Colonic mucosa (tissue), 4 donors: Measurements from ENCODE around the gene TMEFF1. TPM values are rescaled to one million over a fixed set of nuclear protein-coding genes. Genes with fewer than 3 reads are reported as not detected.

Source experiments
- DNase-seq: peaks from one replicate; pipeline ENCODE4 v3.0.0-alpha.2; 2020
- H3K27ac ChIP-seq: fragments of 200-600 bp; one replicate; pipeline ENCODE4 v1.8.0; 2021
- H3K27me3 ChIP-seq: fragments of 200-600 bp; one replicate; pipeline ENCODE4 v1.8.0; 2021
- H3K36me3 ChIP-seq: fragments of 200-600 bp; one replicate; pipeline ENCODE4 v1.8.0; 2021
- H3K4me1 ChIP-seq: fragments of 200-600 bp; one replicate; pipeline ENCODE4 v1.8.0; 2021; ENCODE audit warnings: mild to moderate bottlenecking
- H3K4me3 ChIP-seq: fragments of 200-600 bp; one replicate; pipeline ENCODE4 v1.8.0; 2021
- H3K9ac ChIP-seq, 2 donors: one replicate each; pipeline ENCODE4 v1.7.0; 2013; ENCODE audit warnings: control low read depth in 2 of 2, low read depth in 2 of 2, low read length in 2 of 2
- H3K9me3 ChIP-seq: fragments of 200-600 bp; one replicate; pipeline ENCODE4 v1.8.0; 2021
- intact Hi-C: fragments of 100-400 bp; cut with DNase I; formaldehyde crosslinking; loops from one replicate; pipeline ENCODE4 v1.14.1; 2022
- total RNA-seq, 2 donors: library from RNA; stranded (reverse); fragmentation: NEBNext Ultra II Directional in 1 of 2; extraction: Animal tissue kit (Norgen Biotek cat#: 25700) in 1 of 2; gene quantifications; one replicate each; pipeline ENCODE4 v1.2.1, GENCODE V29; 2021
- TF ChIP-seq, protein P1 (sequence below): fragments of 200-600 bp; IDR thresholded peaks from one replicate; pipeline ENCODE4 v1.8.0; 2022; ENCODE audit warnings: antibody characterized with exemption, mild to moderate bottlenecking
- donor health status: healthy.
- donor health status: DM: no; HTN: no; CAD: no.
- donor health status: DM: no; HTN: no; CAD: no.

TMEFF1 gene
- total RNA-seq, 2 donors from 2014 or later = 0.27 TPM; not detected in 1

DNA sequence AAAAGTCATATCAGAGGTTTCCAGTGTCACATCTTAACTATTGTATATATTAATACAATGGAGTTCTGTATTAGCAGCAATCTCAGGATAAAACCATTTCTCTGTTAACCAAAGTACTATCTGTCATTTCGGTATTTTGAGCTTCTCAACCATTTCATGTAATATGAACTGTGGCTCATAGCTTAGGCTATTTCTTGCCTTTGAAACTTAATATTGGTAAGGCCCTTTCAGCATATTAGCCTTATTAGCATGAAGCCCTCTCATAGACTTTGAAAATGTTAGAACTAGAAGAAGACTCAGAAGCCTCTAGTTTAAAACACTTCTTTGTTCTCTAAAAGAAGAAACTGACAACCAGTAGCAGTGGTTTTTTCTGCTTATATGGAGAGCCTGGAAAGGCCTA lies 105.7 kb downstream of the TMEFF1 start:
- Histone ChIP-seq H3K4me1 (no peaks in the 10 kb centered on the region), H3K4me3 (no peak overlapping the region), H3K36me3 (no peaks in the 10 kb centered on the region), H3K9ac (no peak overlapping the region), H3K27ac (no peak overlapping the region), H3K27me3 (no peaks in the 10 kb centered on the region), H3K9me3 (no peaks in the 10 kb centered on the region)
- intact Hi-C loops = no loop called here
- TF ChIP-seq, protein P1, sequence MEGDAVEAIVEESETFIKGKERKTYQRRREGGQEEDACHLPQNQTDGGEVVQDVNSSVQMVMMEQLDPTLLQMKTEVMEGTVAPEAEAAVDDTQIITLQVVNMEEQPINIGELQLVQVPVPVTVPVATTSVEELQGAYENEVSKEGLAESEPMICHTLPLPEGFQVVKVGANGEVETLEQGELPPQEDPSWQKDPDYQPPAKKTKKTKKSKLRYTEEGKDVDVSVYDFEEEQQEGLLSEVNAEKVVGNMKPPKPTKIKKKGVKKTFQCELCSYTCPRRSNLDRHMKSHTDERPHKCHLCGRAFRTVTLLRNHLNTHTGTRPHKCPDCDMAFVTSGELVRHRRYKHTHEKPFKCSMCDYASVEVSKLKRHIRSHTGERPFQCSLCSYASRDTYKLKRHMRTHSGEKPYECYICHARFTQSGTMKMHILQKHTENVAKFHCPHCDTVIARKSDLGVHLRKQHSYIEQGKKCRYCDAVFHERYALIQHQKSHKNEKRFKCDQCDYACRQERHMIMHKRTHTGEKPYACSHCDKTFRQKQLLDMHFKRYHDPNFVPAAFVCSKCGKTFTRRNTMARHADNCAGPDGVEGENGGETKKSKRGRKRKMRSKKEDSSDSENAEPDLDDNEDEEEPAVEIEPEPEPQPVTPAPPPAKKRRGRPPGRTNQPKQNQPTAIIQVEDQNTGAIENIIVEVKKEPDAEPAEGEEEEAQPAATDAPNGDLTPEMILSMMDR = no peak
- DNase-seq = no peak

DNA sequence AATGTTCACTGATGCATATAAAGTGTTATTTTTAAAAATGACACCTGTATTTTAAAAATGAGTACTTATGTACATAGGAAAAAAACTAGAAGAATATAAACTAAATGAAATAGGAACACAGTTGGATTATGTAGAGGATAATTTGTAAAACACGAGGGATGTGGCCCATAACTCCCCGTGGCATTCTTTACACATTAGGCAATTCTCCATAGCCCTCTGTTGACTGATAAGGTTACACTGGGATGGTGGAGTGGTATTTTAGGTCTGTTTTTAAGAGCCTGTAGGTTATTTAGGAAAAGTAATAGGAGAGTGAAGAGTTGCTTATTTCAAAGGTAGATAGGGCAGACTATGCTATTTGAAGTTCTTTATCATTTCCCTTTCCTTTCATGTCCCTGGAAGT lies 106.7 kb downstream of the TMEFF1 start:
- TF ChIP-seq, protein P1 = no peak

DNA sequence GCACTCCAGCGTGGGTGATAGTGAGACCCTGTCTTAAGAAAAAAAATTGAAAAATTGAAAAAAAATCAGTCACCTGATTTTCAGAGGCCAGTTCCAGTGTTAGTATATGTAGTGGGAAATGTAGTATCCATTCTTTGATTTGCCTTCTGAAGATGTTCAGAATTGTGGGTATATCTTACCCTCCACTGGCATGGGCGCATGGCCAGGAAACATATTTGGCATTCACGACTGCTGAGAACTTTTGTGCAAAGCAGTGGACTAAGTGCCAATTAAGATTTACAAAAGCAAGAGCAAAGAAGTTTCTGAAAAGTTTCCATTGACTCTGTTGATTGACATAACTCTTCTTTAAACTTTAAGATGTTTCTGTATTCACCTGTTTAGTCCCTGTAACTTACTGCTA lies 107.3 kb downstream of the TMEFF1 start:
- intact Hi-C loops = no loop called here
- H3K27ac ChIP-seq = no peak overlapping the region
- H3K36me3 ChIP-seq = no peaks in the 10 kb centered on the region
- H3K9ac ChIP-seq = no peak overlapping the region
- TF ChIP-seq, protein P1 = no peak
- no peaks in the 10 kb centered on the region for H3K4me1 ChIP-seq
- H3K9me3 ChIP-seq = no peaks in the 10 kb centered on the region
- no peak for DNase-seq
- H3K4me3 ChIP-seq = no peak overlapping the region
- no peaks in the 10 kb centered on the region for H3K27me3 ChIP-seq

More for the DNA sequence above, 106.7 kb downstream of the TMEFF1 start:
- Histone ChIP-seq H3K4me1 (no peaks in the 10 kb centered on the region), H3K4me3 (no peak overlapping the region), H3K27ac (no peak overlapping the region), H3K9ac (no peak overlapping the region), H3K27me3 (no peaks in the 10 kb centered on the region), H3K9me3 (no peaks in the 10 kb centered on the region), H3K36me3 (no peaks in the 10 kb centered on the region)
- intact Hi-C loops = no loop called here
- DNase-seq = no peak

DNA sequence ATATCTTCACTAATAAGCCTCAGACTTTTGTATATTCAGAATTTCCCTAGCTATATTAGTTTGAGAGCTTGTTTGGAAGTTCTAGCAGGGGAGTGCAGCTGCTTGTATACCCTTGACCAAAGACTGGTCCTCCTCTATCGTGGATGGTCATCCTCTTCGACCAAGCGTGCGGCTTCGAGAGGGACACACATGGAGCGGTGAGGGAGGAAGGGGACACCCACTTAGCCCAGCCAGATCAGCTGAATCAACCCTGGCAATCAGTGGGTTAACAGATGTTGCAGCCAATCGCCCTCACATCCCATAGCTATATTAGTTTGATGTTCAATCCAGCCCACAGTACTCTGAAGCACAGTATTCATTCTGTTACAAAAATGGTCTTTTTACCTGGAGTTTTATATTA lies 108.1 kb downstream of the TMEFF1 start:
- no peaks in the 10 kb centered on the region for H3K27me3 ChIP-seq
- H3K36me3 ChIP-seq = no peaks in the 10 kb centered on the region
- intact Hi-C loops = no loop called here
- DNase-seq = no peak
- H3K4me1 ChIP-seq = no peaks in the 10 kb centered on the region
- no peaks in the 10 kb centered on the region for H3K9me3 ChIP-seq
- H3K27ac ChIP-seq = no peak overlapping the region
- TF ChIP-seq, protein P1 = no peak
- H3K9ac ChIP-seq = no peak overlapping the region
- no peak overlapping the region for H3K4me3 ChIP-seq

DNA sequence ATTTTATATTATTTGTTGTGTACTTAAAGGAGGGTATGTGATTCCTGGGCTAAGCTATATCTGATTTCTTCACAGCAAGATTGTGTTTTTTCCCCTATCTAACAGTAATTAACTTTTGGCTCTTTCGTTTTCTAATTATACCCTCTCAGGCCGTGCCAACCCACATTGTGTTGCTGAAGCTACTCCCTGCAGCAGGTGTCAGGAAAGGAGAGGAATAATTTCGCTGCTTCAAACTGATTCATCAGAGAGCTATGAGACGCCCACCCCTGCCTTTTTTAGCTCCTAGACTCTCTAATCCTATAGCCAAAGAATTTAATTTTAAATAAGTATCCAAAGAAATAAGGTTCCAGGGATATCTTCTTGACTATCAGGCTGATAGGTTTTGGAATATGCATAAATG lies 108.7 kb downstream of the TMEFF1 start:
- no peak for DNase-seq
- H3K9me3 ChIP-seq = no peaks in the 10 kb centered on the region
- intact Hi-C loops = no loop called here

More for the DNA sequence above, 108.7 kb downstream of the TMEFF1 start:
- H3K4me3 ChIP-seq = no peak overlapping the region
- TF ChIP-seq, protein P1 = no peak
- H3K27ac ChIP-seq = no peak overlapping the region
- H3K36me3 ChIP-seq = no peaks in the 10 kb centered on the region
- H3K9ac ChIP-seq = no peak overlapping the region
- no peaks in the 10 kb centered on the region for H3K4me1 ChIP-seq
- no peaks in the 10 kb centered on the region for H3K27me3 ChIP-seq
